K562 (cell line): ENCODE data around the gene CTDSPL. TPM values are rescaled to one million over a fixed set of nuclear protein-coding genes. Genes with fewer than 3 reads are reported as not detected.

Source experiments
- CAMTA2 ChIP-seq: fragments of 250-450 bp; sonication (Bioruptor Pico); conservative IDR thresholded peaks from 2 replicates; pipeline ENCODE4 v1.5.1; 2022
- CSDE1 ChIP-seq, 2 experiments: fragments of 450-650 bp; IDR thresholded peaks; 2 replicates each; pipeline ENCODE4 v1.6.1; 2016; ENCODE audit warnings: mild to moderate bottlenecking in 1 of 2
- ERF ChIP-seq: fragments of 450-650 bp; formaldehyde crosslinking; IDR thresholded peaks from 2 replicates; pipeline ENCODE4 v1.4.0; 2020; ENCODE audit warnings: mild to moderate bottlenecking, mixed read lengths
- ESRRA ChIP-seq: fragments of 450-650 bp; IDR thresholded peaks from 2 replicates; pipeline ENCODE4 v1.6.1; 2014; ENCODE audit warnings: low read depth, mild to moderate bottlenecking, moderate library complexity, borderline replicate concordance
- GTF2E2 ChIP-seq: fragments of 200-800 bp; sonication (Bioruptor generic); IDR thresholded peaks from 2 replicates; pipeline ENCODE4 v1.6.1; 2016; ENCODE audit warnings: missing genetic modification characterization, missing compliant biosample characterization
- HDAC1 ChIP-seq, 2 experiments: fragments of 450-650 bp; IDR thresholded peaks; 2 replicates each; pipeline ENCODE4 v1.6.1; 2016 to 2017; ENCODE audit warnings: inconsistent platforms in 1 of 2, mild to moderate bottlenecking in 1 of 2, moderate library complexity in 1 of 2
- HDAC2 ChIP-seq: fragments of 450-650 bp; IDR thresholded peaks from 2 replicates; pipeline ENCODE4 v1.6.1; 2016; ENCODE audit warnings: mild to moderate bottlenecking
- IFI16 ChIP-seq: fragments of 250-450 bp; sonication (Bioruptor Pico); IDR thresholded peaks from 2 replicates; pipeline ENCODE4 v2.1.2; 2022; ENCODE audit warnings: mild to moderate bottlenecking, inconsistent platforms
- PTTG1 ChIP-seq: fragments of 450-650 bp; IDR thresholded peaks from 2 replicates; pipeline ENCODE4 v1.6.1; 2016; ENCODE audit warnings: low read depth, mild to moderate bottlenecking, missing genetic modification characterization, missing compliant biosample characterization
- RAD21 ChIP-seq, 2 experiments: fragments of 250-450 bp in 1 of 2; fragments of 450-650 bp in 1 of 2; sonication (Bioruptor Pico) in 1 of 2; formaldehyde crosslinking in 1 of 2; IDR thresholded peaks in 1 of 2; conservative IDR thresholded peaks in 1 of 2; 2 replicates each; pipeline versions ENCODE4 v1.4.0 to v1.8.0; 2020 to 2022; ENCODE audit warnings: mild to moderate bottlenecking in 2 of 2, moderate library complexity in 1 of 2
- RBM14 ChIP-seq: fragments of 200-400 bp; formaldehyde crosslinking; IDR thresholded peaks from 2 replicates; pipeline ENCODE4 v1.6.1; 2018; ENCODE audit warnings: low read depth, mild to moderate bottlenecking, low read length, moderate library complexity, borderline replicate concordance; ENCODE audit not compliant: insufficient read depth
- SAP30 ChIP-seq: fragments of 200-600 bp; sonication (generic); IDR thresholded peaks from 2 replicates; pipeline ENCODE4 v1.6.1; 2012; ENCODE audit warnings: borderline replicate concordance, low read depth, mild to moderate bottlenecking, moderate library complexity, low read length, control low read depth, inconsistent platforms; ENCODE audit not compliant: insufficient read depth, poor library complexity, severe bottlenecking
- U2AF2 ChIP-seq: fragments of 200-400 bp; formaldehyde crosslinking; optimal IDR thresholded peaks from 2 replicates; pipeline ENCODE3; 2017; ENCODE audit warnings: low read depth, mild to moderate bottlenecking, low read length
- ZNF263 ChIP-seq: sonication (generic); formaldehyde crosslinking; IDR thresholded peaks from 2 replicates; pipeline ENCODE4 v1.8.0; 2022; ENCODE audit warnings: mild to moderate bottlenecking, missing genetic modification reagents, borderline replicate concordance
- ZNF445 ChIP-seq: fragments of 250-450 bp; sonication (Bioruptor Pico); IDR thresholded peaks from 2 replicates; pipeline ENCODE4 v1.4.0; 2020; ENCODE audit warnings: low read depth, mild to moderate bottlenecking, moderate library complexity
- ZNF589 ChIP-seq: fragments of 200-800 bp; sonication (Bioruptor generic); IDR thresholded peaks from 2 replicates; pipeline ENCODE4 v1.6.1; 2016; ENCODE audit warnings: low read depth, missing genetic modification characterization, missing compliant biosample characterization
- polyA plus RNA-seq, 8 experiments: library from polyadenylated mRNA; depleted of rRNA in 4 of 8; stranded (reverse) in 5 of 8; unstranded in 3 of 8; fragments of >200 nt; fragmentation: Nextera tagmentation in 2 of 8; fragmentation: Illumina TruSeq in 1 of 8; extraction: Ambion mirVana in 2 of 8; extraction: Trizol in 1 of 8; gene quantifications; 2 replicates each; pipeline versions ENCODE4 v1.2.1 to v1.2.3, GENCODE V29; 2011 to 2014; ENCODE audit warnings: inconsistent platforms in 1 of 8, missing spikeins in 1 of 8
- total RNA-seq, 7 experiments: library from RNA; depleted of rRNA in 6 of 7; stranded (reverse); fragments of >200 nt in 6 of 7; fragmentation: Illumina TruSeq in 2 of 7; extraction: Trizol in 2 of 7; gene quantifications; 2 replicates each; pipeline versions ENCODE4 v1.2.1 to v1.2.3, GENCODE V29; 2011 to 2021; ENCODE audit warnings: low replicate concordance in 1 of 7
- TF ChIP-seq, protein P1 (sequence below): sonication (generic); formaldehyde crosslinking; IDR thresholded peaks from 2 replicates; pipeline ENCODE4 v1.8.0; 2022; ENCODE audit warnings: mild to moderate bottlenecking, missing genetic modification reagents
- TF ChIP-seq, protein P2 (sequence below), 2 experiments: fragments of 200-800 bp in 1 of 2; sonication (Bioruptor generic) in 1 of 2; sonication (generic) in 1 of 2; formaldehyde crosslinking in 1 of 2; IDR thresholded peaks in 1 of 2; conservative IDR thresholded peaks in 1 of 2; 2 replicates each; pipeline versions ENCODE4 v1.5.0 to v1.6.1; 2016 to 2020; ENCODE audit warnings: missing compliant biosample characterization in 1 of 2, missing genetic modification characterization in 1 of 2, missing genetic modification reagents in 1 of 2
- TF ChIP-seq, protein P3 (sequence below): fragments of 450-650 bp; IDR thresholded peaks from 2 replicates; pipeline ENCODE4 v1.6.1; 2017; ENCODE audit warnings: antibody characterized with exemption
- TF ChIP-seq, protein P4 (sequence below): sonication (generic); formaldehyde crosslinking; IDR thresholded peaks from 2 replicates; pipeline ENCODE4 v1.4.0; 2020; ENCODE audit warnings: mild to moderate bottlenecking, missing genetic modification reagents

Gene CTDSPL
- total and polyA plus RNA-seq, 9 of the 15 experiments (the other 6 are each of a cell fraction or from before 2014, with no cell fraction given): 5.1 to 19.3 (median 11.3) TPM

DNA sequence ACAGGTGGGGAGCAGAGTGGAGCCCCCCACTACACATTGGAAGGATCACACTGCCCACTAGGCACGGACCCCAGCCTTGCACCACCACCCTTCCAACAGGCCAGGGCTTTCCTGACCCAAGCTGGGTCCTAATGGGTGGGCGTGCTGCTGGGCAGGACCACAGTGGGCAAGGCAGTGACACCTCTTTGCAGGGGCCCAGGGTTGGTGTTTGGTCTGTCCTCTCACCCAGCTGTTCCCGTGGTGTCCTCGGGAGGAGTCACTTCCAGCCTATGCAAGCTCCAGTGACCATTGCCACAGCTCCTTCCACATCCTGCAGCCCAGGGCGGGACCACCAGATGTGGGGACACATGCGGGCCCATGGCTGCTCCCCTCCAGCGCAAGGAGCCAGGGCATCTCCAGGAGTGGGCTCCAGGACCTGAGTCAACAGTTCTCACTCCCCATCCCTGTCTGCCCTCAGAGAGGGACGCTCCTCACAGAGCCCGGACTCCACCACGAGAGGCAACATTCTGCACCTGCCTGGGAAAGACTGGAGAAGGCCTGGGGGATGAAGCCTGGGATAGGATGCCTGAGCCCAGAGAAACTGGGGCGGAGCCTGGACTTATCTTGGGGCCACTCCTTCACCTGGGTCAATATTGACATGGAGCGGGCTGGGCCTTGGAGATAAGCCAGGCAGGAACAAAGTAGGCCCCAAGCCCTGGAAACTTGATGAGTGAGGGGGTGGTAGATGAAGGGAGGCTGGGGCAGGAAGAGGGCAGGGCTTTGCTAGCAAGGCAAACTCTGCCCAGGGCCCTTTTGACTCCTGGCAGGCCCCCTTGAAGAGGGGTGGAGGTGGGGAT, 125.0 kb downstream of the CTDSPL start (continued):
- no peak for TF ChIP-seq U2AF2
- TF ChIP-seq RBM14: no peak
- no peak for TF ChIP-seq CAMTA2
- no peak for TF ChIP-seq IFI16
- TF ChIP-seq, protein P1, sequence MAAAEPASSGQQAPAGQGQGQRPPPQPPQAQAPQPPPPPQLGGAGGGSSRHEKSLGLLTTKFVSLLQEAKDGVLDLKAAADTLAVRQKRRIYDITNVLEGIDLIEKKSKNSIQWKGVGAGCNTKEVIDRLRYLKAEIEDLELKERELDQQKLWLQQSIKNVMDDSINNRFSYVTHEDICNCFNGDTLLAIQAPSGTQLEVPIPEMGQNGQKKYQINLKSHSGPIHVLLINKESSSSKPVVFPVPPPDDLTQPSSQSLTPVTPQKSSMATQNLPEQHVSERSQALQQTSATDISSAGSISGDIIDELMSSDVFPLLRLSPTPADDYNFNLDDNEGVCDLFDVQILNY (CRISPR knock-in tag): no peak
- TF ChIP-seq ZNF445: no peak
- TF ChIP-seq RAD21 (CRISPR knock-in tag; conservative IDR thresholded peaks at IDR 0.05 in 1 of 2, IDR thresholded peaks at IDR 0.05 in 1 of 2): peak in 1 of 2 experiments; percentile 28; a peak in 2 of 4 replicates
- TF ChIP-seq, protein P2, sequence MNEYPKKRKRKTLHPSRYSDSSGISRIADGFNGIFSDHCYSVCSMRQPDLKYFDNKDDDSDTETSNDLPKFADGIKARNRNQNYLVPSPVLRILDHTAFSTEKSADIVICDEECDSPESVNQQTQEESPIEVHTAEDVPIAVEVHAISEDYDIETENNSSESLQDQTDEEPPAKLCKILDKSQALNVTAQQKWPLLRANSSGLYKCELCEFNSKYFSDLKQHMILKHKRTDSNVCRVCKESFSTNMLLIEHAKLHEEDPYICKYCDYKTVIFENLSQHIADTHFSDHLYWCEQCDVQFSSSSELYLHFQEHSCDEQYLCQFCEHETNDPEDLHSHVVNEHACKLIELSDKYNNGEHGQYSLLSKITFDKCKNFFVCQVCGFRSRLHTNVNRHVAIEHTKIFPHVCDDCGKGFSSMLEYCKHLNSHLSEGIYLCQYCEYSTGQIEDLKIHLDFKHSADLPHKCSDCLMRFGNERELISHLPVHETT (CRISPR knock-in tag; conservative IDR thresholded peaks at IDR 0.05 in 1 of 2, IDR thresholded peaks at IDR 0.05 in 1 of 2): no peak
- TF ChIP-seq, protein P3, sequence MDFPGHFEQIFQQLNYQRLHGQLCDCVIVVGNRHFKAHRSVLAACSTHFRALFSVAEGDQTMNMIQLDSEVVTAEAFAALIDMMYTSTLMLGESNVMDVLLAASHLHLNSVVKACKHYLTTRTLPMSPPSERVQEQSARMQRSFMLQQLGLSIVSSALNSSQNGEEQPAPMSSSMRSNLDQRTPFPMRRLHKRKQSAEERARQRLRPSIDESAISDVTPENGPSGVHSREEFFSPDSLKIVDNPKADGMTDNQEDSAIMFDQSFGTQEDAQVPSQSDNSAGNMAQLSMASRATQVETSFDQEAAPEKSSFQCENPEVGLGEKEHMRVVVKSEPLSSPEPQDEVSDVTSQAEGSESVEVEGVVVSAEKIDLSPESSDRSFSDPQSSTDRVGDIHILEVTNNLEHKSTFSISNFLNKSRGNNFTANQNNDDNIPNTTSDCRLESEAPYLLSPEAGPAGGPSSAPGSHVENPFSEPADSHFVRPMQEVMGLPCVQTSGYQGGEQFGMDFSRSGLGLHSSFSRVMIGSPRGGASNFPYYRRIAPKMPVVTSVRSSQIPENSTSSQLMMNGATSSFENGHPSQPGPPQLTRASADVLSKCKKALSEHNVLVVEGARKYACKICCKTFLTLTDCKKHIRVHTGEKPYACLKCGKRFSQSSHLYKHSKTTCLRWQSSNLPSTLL: no peak
- TF ChIP-seq PTTG1 (tag): no peak
- peak; percentile 48; the same call in 1 of the 2 replicates for TF ChIP-seq ESRRA
- TF ChIP-seq HDAC1 (IDR thresholded peaks at IDR 0.05): peak; percentile 48 to 90; a peak in 2 of 4 replicates
- no peak for TF ChIP-seq GTF2E2 (tag)
- TF ChIP-seq, protein P4, sequence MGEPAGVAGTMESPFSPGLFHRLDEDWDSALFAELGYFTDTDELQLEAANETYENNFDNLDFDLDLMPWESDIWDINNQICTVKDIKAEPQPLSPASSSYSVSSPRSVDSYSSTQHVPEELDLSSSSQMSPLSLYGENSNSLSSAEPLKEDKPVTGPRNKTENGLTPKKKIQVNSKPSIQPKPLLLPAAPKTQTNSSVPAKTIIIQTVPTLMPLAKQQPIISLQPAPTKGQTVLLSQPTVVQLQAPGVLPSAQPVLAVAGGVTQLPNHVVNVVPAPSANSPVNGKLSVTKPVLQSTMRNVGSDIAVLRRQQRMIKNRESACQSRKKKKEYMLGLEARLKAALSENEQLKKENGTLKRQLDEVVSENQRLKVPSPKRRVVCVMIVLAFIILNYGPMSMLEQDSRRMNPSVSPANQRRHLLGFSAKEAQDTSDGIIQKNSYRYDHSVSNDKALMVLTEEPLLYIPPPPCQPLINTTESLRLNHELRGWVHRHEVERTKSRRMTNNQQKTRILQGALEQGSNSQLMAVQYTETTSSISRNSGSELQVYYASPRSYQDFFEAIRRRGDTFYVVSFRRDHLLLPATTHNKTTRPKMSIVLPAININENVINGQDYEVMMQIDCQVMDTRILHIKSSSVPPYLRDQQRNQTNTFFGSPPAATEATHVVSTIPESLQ (CRISPR knock-in tag): 0 out of 2 replicates have a peak, but pooled peaks have one; percentile 38
- TF ChIP-seq ERF (CRISPR knock-in tag): no peak
- TF ChIP-seq ZNF263: peak; percentile 36; the same call in 1 of the 2 replicates
- TF ChIP-seq SAP30: no peak
- TF ChIP-seq CSDE1 (IDR thresholded peaks at IDR 0.05): no peak
- TF ChIP-seq HDAC2: peak; percentile 98
- peak; percentile 97 for TF ChIP-seq ZNF589 (CRISPR knock-in tag)
